HG03066 (cell line): ENCODE data around the gene AMBP.

Experiments used
- ATAC-seq: cut with Tn5 transposase; IDR thresholded peaks from one replicate; pipeline ENCODE4 v1.9.1; 2021; ENCODE audit warnings: low read depth; ENCODE audit not compliant: unreplicated experiment

AMBP gene

DNA sequence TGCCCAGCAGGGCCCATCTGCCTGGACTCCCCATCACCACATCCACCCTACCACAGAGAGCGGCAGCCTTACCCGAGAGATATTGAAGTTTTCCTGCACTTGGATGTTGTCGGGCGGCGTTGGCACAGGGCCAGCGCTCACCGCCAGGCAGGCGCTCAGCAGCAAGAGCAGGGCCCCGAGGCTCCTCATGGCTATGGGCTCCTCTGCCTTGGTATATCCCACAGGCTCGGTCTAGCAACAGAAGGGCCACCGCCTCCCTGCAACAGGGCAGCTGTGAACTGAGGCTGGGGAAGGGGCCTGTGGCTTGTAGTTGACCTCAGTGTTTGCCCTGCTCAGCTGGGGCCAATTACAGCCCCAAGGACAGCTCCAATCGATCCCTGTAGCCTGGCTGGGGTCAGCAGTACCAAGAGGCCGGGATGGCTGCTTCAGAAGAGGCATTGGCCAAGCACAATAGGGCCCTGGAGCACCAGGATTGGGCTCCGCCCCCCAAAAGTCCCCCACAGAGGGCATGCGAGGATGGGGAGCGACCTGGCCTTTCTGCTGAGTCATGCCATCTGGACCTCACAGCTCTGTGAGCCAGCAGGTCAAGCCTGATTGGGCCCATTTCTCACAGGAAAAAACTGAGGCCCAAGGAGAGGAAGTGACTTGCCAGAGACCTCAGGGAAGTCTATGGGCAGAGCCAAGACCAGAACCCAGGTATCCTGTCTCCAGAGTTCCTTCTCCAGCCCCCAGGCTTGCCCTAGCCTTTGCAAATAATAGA, at the start of gene AMBP:
TSS of gene AMBP (minus strand) at position 280 of the 760 bp plus-strand sequence. CDS start at position 189, 91 bp downstream.
- no peak for ATAC-seq

- no peak for ATAC-seq
Observed at GRCh38 chr9:114126247-114127060, 48.4 kb upstream of the AMBP start.

- ATAC-seq, result no peak
Observed at GRCh38 chr9:114125476-114126013, 47.4 kb upstream of the AMBP start.

DNA sequence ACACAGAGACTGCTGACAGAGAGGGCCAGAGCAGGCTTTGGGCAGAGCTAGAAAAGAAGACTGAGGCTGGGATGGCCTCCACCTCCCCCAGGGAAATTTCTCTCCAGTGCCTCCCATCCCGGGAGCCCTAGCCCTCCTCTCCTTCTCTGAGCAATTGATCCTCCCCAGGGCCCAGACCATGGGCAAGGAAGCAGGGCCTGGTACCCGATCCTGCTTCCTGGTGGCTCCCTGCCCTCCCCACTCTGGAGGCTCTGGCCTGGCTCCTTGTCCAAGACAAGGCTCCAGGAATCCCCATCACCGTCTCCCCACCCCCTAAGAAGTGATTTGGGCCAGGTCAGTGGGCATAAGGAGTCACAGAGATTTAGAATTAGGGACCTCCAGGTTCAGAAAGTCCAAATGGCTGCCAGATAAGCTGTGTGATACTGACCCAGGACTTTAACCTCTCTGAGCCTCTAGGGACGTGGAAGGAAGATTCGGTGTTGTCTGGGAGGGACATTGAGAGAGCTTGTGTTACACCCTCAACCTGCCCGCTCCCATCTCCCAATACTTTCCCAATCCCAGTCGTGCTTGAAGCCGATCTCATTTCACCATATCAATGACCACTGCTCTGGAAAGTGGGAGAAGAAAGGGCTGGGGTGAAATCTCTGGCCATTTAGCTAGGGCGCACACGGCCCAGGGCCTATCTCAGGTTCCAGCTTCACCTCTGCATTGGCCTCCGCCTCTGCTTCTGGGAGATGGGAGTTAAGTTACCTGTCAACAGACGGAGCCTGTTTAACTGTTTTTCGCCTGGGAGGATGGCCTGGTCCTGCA, 46.8 kb upstream of the AMBP start:
- no peak for ATAC-seq

GRCh38 chr9:114124138-114124537, 46.0 kb upstream of the AMBP start:
- no peak for ATAC-seq

DNA sequence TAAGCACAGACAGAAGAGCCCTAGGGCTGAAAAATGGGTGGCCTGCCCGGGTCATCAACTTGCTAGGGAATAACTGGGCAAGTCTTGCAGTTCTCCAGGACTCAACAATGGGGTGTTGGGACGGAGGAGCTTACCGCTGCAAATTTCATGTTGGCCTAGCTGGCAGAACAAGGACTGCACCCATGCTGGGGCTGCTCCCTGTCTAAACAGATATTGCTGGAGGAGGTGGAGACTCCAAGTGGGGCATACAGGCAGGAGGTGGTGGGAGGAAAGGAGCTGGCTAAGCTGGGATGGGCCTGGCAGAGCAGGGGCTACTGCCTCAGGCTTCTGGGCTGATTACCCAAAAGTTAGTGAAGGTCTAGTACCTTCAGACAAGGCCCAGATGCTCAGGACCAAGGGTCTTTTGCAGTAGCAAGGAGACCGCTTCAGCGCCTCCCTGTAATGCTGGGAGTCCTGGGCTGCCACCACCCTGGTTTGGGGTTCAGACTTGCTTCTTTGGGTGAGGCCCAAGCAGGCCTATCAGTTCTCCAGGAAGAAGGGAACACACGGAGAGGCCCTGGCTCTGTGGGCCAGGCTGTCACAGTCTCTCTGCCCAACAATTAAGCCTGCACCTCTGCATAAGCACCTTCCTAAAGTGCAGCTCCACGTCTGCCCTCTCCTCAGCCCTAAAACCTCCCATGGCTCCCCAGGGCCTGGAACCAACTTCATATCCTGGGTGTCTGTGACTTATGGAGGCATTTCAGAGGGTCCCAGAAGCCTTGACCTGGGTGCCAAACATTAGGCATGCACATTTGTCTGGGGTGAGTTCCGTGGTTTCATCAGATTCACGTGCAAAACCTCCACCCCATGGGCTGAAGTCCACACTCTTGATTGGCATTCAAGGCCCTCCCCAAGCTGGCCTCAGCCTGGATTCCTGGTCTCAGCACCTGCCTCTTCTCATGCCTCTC, 45.2 kb upstream of the AMBP start:
- no peak for ATAC-seq

DNA sequence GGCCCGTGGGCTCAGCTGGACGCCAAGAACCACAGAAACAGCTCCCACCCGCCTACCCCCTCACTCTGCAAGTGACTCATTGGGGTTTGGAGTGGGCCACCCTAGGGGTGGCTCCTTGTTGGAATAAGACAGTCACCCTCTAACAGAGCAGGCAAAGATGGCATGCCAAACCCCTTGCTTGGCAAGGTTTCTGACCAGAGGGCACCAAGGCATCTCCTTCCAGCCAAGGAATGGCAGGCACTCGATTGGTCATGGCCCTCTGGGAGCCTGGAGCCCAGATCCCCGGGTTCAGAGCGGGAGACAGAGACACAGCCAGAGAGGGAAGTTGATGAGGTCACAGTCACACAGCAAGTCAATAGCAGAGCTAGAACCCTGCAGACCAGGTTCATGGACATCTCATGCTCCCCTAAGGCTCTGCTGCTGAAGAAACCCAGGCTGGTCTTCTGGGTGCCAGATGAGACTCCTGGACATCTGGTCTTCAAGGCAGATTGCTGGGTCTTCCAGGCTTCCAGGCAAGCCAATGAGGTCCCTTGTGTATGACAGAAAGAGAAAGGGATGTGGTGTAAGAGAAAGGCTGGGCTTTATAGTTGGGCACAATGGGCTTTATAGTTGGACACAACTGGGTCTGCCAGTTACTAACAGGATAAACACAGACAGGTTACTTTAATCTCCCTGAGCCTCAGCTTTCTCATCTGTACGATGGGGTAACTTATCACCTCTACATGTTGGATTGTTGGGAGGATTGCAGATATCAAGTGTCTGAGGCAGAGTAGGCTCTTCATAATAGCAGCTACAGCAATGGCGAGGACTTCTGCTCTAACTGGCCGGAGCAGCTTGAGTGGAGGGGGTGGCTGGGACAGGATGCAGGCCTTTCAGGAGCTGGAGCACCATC, 44.3 kb upstream of the AMBP start:
- ATAC-seq, result no peak

- no peak for ATAC-seq
Observed at GRCh38 chr9:114121227-114122135, 43.4 kb upstream of the AMBP start.

GRCh38 chr9:114120192-114121014, 42.3 kb upstream of the AMBP start:
- ATAC-seq, result no peak

GRCh38 chr9:114119242-114120191, 41.4 kb upstream of the AMBP start:
- ATAC-seq, result no peak

DNA sequence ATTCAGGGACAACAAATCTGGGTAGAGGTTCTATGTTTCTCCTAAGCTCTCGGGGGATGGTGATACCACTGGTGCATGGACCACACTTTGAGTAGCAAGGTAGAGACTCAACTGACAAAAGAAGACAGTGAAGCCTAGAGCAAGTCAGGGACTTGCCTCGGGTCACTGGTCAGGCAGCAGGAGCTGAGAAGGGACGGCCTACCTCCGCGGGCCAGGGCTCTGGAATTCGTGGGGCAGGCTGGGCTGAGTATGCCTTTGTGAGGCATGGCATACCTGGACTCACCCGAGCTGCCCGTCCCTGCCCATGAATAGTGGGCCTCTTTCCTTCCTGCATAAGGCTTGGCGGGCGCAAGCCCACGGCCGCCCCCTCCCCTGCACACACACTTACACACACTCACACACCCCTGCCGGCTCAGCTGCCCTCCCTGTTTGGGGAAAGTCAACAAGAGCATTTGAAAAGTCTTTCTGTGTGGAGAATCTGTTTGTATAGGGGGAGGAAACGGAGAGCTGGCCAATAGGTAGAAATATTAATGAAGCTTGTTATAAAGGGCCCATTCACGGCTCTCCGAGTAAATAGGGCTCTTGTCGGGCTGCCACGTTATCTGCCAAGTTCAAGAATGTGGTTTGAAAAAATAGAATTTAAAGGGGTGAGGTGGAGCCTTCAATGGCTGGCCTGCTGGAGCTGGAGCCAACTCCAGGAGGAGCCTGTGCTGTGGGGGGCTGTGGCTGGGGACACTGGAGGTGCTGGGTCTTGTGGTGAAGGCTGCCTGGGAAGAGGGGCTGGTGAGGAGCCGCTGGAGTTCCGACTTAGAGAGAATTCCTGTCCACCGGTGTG, 40.1 kb upstream of the AMBP start:
- no peak for ATAC-seq

DNA sequence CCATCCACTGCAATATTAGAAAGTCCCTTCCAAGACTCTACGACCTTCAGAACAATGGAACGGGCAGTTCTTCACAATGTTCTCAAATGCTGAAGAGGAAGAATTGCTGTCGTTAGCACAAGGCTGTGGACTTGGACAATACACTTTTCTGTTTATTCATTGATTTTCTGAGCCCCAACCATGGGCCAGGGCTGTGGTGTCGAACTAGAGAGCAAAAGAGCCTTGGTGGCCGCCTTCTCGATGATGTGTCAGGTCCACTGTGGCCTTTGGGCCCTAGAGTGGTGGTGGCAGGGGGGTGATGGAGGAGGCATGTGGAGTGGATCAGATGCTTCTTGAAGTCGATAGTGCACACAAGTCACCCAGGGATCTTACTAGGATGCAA, 39.5 kb upstream of the AMBP start:
- ATAC-seq, result no peak

DNA sequence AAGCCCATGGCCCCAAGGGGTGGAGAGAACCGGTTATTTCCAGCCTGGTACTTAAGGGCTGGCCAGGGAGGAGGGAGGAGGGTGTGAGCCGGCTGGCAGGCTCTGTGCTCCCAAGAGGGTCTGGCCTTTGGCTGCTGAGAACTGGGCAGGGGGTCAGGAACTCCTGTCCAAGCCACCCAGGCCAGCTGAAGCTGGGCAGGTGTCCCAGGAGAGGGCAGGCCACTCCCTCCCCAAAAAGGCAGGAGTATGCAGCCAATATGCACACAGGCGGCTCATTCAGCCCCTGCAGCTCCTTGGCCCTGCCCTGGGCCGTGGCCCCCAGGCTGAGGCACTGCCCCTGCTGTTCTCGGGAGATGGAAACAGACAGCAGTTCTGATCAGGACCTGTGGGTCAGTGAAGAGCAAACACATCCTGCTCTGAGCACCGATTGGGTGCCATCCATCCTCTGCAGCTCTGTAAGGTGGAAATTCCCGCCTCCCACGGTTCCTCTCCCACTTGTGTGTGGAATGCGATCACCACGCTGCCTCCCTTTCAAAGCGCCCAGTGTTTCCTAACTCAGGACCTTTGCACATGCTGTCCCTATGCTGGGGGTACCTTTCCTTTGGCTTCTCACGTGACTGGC, 38.1 kb upstream of the AMBP start:
- ATAC-seq, result no peak

GRCh38 chr9:114115654-114116125, 37.6 kb upstream of the AMBP start:
- no peak for ATAC-seq
